Right atrium auricular region (tissue), 2 donors: ENCODE measurements around the gene AQP1. TPM values are rescaled to one million over a fixed set of nuclear protein-coding genes. Genes with fewer than 3 reads are reported as not detected.

ENCODE experiments used
- DNase-seq: peaks from one replicate; pipeline ENCODE4 v3.0.0-alpha.2; 2019; ENCODE audit warnings: low spot score
- H3K27ac ChIP-seq, 2 donors: fragments of 200-600 bp; sonication (generic); 1 replicate in 1 of 2; 2 replicates in 1 of 2; pipeline ENCODE4 v1.5.1; 2016 to 2019
- H3K27me3 ChIP-seq, 2 donors: fragments of 200-600 bp; sonication (generic); one replicate each; pipeline versions ENCODE4 v1.5.1 to v1.6.0; 2017 to 2019
- H3K36me3 ChIP-seq: fragments of 200-600 bp; sonication (generic); one replicate; pipeline ENCODE4 v1.5.1; 2016
- H3K4me1 ChIP-seq, 2 donors: fragments of 200-600 bp; sonication (generic); one replicate each; pipeline versions ENCODE4 v1.5.1 to v1.6.0; 2017 to 2019
- H3K4me3 ChIP-seq, 2 donors: fragments of 200-600 bp; sonication (generic); 1 replicate in 1 of 2; 2 replicates in 1 of 2; pipeline ENCODE4 v1.5.1; 2017 to 2019; ENCODE audit warnings: mild to moderate bottlenecking in 1 of 2, moderate library complexity in 1 of 2
- H3K9me3 ChIP-seq, 2 donors: fragments of 200-600 bp; sonication (generic); one replicate each; pipeline ENCODE4 v1.5.1; 2019
- CTCF ChIP-seq, 2 donors: fragments of 200-600 bp; sonication (generic); IDR thresholded peaks; one replicate each; pipeline ENCODE4 v1.5.1; 2019; ENCODE audit warnings: antibody characterized with exemption in 2 of 2
- total RNA-seq, 2 donors: library from RNA; depleted of rRNA; stranded (reverse); fragments of >200 nt; gene quantifications; one replicate each; pipeline ENCODE4 v1.1.0, GENCODE V29; 2016

The AQP1 gene
- total RNA-seq, 2 donors from 2014 or later: 353 to 517 TPM

- no peak for DNase-seq
- no peak for TF ChIP-seq CTCF (IDR thresholded peaks at IDR 0.05)
- no peaks in the 10 kb centered on the region for H3K9me3 ChIP-seq
- no peaks in the 10 kb centered on the region for H3K36me3 ChIP-seq
- H3K27me3 ChIP-seq: no peaks in the 10 kb centered on the region
- no peak overlapping the region for H3K4me3 ChIP-seq
- peak overlapping the region in 1 of 2 donors; percentile 60 for H3K27ac ChIP-seq
- peaks cover 0 to 79% of the 10 kb centered on the region in 2 donors for H3K4me1 ChIP-seq
Measured at GRCh38 chr7:30899066-30899465, 12.6 kb upstream of the AQP1 start.

DNA sequence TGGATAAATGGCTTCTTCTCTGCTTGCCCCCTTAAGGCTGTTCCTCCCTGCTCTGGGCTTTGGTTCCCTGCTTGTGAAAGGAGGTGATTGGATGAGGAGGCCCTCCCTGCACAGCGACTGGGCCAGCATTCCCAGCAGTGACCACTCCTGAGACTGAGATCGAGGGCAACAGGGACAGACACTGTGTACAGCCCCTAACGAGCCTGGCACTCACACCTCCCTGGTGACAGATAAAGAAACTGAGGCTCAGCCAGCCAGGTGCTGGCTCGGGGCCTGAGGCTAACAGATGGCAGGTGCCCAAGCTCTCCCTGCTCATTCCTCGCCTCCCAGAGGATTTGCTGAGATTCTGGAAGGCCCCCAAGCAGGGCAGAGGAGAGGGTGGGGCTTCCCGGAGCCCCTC lies 12.0 kb upstream of the AQP1 start:
- Histone ChIP-seq H3K9me3 (no peaks in the 10 kb centered on the region), H3K4me3 (no peak overlapping the region), H3K4me1 (peaks cover 0 to 79% of the 10 kb centered on the region in 2 donors), H3K36me3 (no peaks in the 10 kb centered on the region), H3K27ac (peak overlapping the region; percentile 52 to 60), H3K27me3 (no peaks in the 10 kb centered on the region)
- TF ChIP-seq CTCF (IDR thresholded peaks at IDR 0.05): no peak
- DNase-seq: no peak

DNA sequence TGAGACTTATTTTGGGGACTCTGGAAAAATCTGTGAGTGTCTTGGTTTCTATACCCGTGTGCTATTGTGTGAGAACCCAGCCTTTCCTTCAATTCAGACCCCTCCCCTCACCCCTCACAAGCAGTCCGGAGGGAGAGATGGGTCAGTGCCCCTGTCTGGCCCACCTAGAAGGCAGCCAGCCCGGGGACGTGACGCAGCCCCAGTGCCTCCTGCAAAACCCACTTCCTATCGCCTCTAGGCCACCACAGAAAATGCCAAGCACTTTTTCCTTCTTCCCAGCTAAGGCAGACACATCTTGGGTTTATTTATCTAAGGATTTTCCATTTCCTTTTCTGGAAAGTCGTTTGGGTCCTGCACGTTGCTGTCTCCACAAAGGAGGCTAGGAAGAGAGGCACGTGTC lies 11.6 kb upstream of the AQP1 start:
- no peaks in the 10 kb centered on the region for H3K36me3 ChIP-seq
- H3K27ac ChIP-seq: peak overlapping the region; percentile 52 to 60
- no peak overlapping the region for H3K4me3 ChIP-seq
- no peaks in the 10 kb centered on the region for H3K9me3 ChIP-seq
- H3K27me3 ChIP-seq: no peaks in the 10 kb centered on the region
- DNase-seq: no peak
- no peak for TF ChIP-seq CTCF (IDR thresholded peaks at IDR 0.05)
- H3K4me1 ChIP-seq: peaks cover 0 to 79% of the 10 kb centered on the region in 2 donors

GRCh38 chr7:30900803-30901362 lies 10.8 kb upstream of the AQP1 start:
- Histone ChIP-seq H3K27me3 (no peaks in the 10 kb centered on the region), H3K4me3 (no peak overlapping the region), H3K36me3 (no peaks in the 10 kb centered on the region), H3K27ac (peak overlapping the region; percentile 52 to 60), H3K4me1 (peaks cover 0 to 79% of the 10 kb centered on the region in 2 donors), H3K9me3 (no peaks in the 10 kb centered on the region)
- no peak for DNase-seq
- no peak for TF ChIP-seq CTCF (IDR thresholded peaks at IDR 0.05)

- no peaks in the 10 kb centered on the region for H3K27me3 ChIP-seq
- no peaks in the 10 kb centered on the region for H3K36me3 ChIP-seq
- no peak overlapping the region for H3K27ac ChIP-seq
- DNase-seq: no peak
- H3K4me3 ChIP-seq: no peak overlapping the region
- no peaks in the 10 kb centered on the region for H3K9me3 ChIP-seq
- peaks cover 2 to 79% of the 10 kb centered on the region in 2 donors for H3K4me1 ChIP-seq
- no peak for TF ChIP-seq CTCF (IDR thresholded peaks at IDR 0.05)
Measured at GRCh38 chr7:30901856-30902255, 9.8 kb upstream of the AQP1 start.

DNA sequence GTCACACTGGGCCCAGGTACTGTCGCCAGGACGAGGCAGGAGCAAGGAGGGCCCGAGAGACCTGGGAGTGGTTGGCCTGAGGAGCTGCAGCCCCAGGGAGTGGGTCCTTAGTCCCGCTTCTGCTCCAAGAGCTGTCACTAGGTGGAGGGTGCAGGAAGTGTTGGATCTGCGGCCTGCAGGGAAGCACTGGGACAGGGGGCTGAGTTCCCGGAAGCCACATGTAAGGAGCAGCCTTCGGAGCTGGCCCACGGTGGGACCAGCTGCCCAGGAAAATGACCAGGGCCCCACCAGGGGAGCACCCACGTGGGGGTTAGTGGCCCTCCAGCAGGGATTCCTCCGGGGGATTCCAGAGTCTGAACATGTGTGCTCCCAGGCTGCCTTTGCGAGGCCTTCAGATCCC lies 9.2 kb upstream of the AQP1 start:
- H3K4me1 ChIP-seq: peaks cover 2 to 79% of the 10 kb centered on the region in 2 donors
- no peaks in the 10 kb centered on the region for H3K27me3 ChIP-seq
- no peak overlapping the region for H3K27ac ChIP-seq
- H3K9me3 ChIP-seq: no peaks in the 10 kb centered on the region
- H3K36me3 ChIP-seq: no peaks in the 10 kb centered on the region
- TF ChIP-seq CTCF (IDR thresholded peaks at IDR 0.05): no peak
- DNase-seq: no peak
- H3K4me3 ChIP-seq: no peak overlapping the region
